Keratinocyte (primary cell): Measurements from ENCODE around the gene HNRNPDL.

Experiments
- EZH2 ChIP-seq: IDR thresholded peaks from one replicate; pipeline ENCODE4 v1.6.1; 2012; ENCODE audit warnings: inconsistent platforms, mild to moderate bottlenecking, low read length, moderate library complexity
- TF ChIP-seq, protein P1 (sequence below), 3 experiments: IDR thresholded peaks in 1 of 3; conservative IDR thresholded peaks in 1 of 3; optimal IDR thresholded peaks in 1 of 3; 2 replicates in 2 of 3; 3 replicates in 1 of 3; pipeline versions ENCODE3 to v1.5.1; 2011; ENCODE audit warnings: low read length in 3 of 3, mild to moderate bottlenecking in 3 of 3, moderate library complexity in 2 of 3, control low read depth in 1 of 3, inconsistent platforms in 1 of 3; ENCODE audit not compliant: insufficient read depth in 2 of 3; ENCODE audit errors: extremely low read depth in 1 of 3

DNA sequence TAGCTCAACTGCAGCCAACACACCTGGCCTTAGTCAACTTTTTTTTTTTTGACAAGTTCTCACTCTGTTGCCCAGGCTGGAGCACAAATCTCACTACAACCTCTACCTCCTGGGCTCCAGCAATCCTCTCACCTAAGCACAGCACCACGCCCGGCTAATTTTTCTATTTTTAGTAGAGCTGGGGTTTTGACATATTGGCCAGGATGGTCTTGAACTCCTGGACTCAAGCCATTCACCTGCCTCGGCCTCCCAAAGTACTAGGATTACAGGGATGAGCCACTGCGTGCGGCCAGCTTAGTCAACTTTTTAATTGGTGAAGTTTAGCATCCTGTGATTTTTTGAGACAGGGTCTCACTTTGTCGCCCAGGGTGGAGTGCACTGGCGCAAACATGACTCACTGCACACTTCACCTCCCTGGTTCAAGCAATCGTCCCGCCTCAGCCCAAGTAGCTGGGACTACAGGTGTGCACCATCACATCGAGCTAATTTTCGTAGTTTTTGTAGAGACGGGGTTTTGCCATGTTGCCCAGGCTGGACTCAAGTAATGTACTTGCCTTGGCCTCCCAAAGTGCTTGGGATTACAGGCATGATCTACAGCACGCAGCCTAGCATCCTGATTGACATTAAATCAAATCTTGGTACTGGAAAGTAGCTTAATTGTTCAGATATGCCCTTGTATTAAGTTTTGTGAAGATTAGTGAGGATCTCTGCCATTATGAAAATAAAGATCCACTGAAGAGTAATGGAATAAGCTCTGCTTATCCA, 8.3 kb downstream of the HNRNPDL start:
- TF ChIP-seq, protein P1, sequence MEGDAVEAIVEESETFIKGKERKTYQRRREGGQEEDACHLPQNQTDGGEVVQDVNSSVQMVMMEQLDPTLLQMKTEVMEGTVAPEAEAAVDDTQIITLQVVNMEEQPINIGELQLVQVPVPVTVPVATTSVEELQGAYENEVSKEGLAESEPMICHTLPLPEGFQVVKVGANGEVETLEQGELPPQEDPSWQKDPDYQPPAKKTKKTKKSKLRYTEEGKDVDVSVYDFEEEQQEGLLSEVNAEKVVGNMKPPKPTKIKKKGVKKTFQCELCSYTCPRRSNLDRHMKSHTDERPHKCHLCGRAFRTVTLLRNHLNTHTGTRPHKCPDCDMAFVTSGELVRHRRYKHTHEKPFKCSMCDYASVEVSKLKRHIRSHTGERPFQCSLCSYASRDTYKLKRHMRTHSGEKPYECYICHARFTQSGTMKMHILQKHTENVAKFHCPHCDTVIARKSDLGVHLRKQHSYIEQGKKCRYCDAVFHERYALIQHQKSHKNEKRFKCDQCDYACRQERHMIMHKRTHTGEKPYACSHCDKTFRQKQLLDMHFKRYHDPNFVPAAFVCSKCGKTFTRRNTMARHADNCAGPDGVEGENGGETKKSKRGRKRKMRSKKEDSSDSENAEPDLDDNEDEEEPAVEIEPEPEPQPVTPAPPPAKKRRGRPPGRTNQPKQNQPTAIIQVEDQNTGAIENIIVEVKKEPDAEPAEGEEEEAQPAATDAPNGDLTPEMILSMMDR (optimal IDR thresholded peaks at IDR 0.05 in 1 of 3, IDR thresholded peaks at IDR 0.05 in 1 of 3, conservative IDR thresholded peaks at IDR 0.05 in 1 of 3; ENCODE audit: extremely low read depth in 1 of 3, insufficient read depth in 2 of 3, low read length in 3 of 3) = no peak
- no peak for TF ChIP-seq EZH2
